Endothelial cell of umbilical vein (primary cell): ENCODE data around the gene MAGI3.

Experiments used
- CTCF ChIP-seq, 2 donors: IDR thresholded peaks; 1 replicate in 1 of 2; 2 replicates in 1 of 2; pipeline ENCODE4 v1.5.1; 2011; ENCODE audit warnings: low read length in 2 of 2, mild to moderate bottlenecking in 2 of 2, moderate library complexity in 2 of 2, control low read depth in 1 of 2, inconsistent platforms in 1 of 2, low read depth in 1 of 2; ENCODE audit not compliant: insufficient read depth in 1 of 2; ENCODE audit errors: extremely low read depth in 1 of 2
- EZH2 ChIP-seq: IDR thresholded peaks from 2 replicates; pipeline ENCODE4 v1.6.1; 2012; ENCODE audit warnings: borderline replicate concordance, low read depth, mild to moderate bottlenecking, moderate library complexity, low read length, inconsistent platforms; ENCODE audit not compliant: severe bottlenecking
- GATA2 ChIP-seq: IDR thresholded peaks from 2 replicates; pipeline ENCODE4 v1.7.0; 2011; ENCODE audit warnings: low read depth, mild to moderate bottlenecking, moderate library complexity, mixed read lengths, low read length; ENCODE audit not compliant: insufficient read length, insufficient read depth
- MAX ChIP-seq: IDR thresholded peaks from 2 replicates; pipeline ENCODE4 v1.6.1; 2011; ENCODE audit not compliant: insufficient read depth, insufficient read length

GRCh38 chr1:113732802-113733201 is 342.5 kb downstream of the MAGI3 start:
- TF ChIP-seq CTCF (IDR thresholded peaks at IDR 0.05; ENCODE audit: extremely low read depth in 1 of 2, insufficient read depth in 1 of 2, low read depth in 1 of 2, low read length in 2 of 2) (no peak), EZH2 (no peak), GATA2 (no peak), MAX (no peak)
